HG03460 (cell line): ENCODE measurements around the gene ADAMTS2.
"Not testable (repeated sequence)": the region's sequence is repeated elsewhere in the genome, so short reads cannot be mapped to it uniquely, and the experiment has no call there.

Source experiments
- ATAC-seq: cut with Tn5 transposase; IDR thresholded peaks from one replicate; pipeline ENCODE4 v1.9.1; 2021; ENCODE audit not compliant: unreplicated experiment

ADAMTS2 gene

GRCh38 chr5:179297486-179298180 is 47.6 kb downstream of the ADAMTS2 start:
- ATAC-seq: no peak

- ATAC-seq: no peak
Measured at GRCh38 chr5:179297026-179297425, 48.2 kb downstream of the ADAMTS2 start.

GRCh38 chr5:179296150-179296821 is 49.0 kb downstream of the ADAMTS2 start:
- ATAC-seq: no peak

GRCh38 chr5:179295778-179296149 is 49.5 kb downstream of the ADAMTS2 start:
- ATAC-seq: no peak

GRCh38 chr5:179294891-179295777 is 50.1 kb downstream of the ADAMTS2 start:
- ATAC-seq: no peak

- ATAC-seq: no peak
Measured at GRCh38 chr5:179294131-179294780, 51.0 kb downstream of the ADAMTS2 start.

GRCh38 chr5:179292681-179293635 is 52.3 kb downstream of the ADAMTS2 start:
- ATAC-seq: no peak

GRCh38 chr5:179292202-179292601 is 53.1 kb downstream of the ADAMTS2 start:
- no peak for ATAC-seq

- ATAC-seq: no peak
Measured at GRCh38 chr5:179290681-179291540, 54.4 kb downstream of the ADAMTS2 start.

GRCh38 chr5:179289756-179290385 is 55.4 kb downstream of the ADAMTS2 start:
- ATAC-seq: no peak

- ATAC-seq: no peak
Measured at GRCh38 chr5:179288809-179289185, 56.5 kb downstream of the ADAMTS2 start.

GRCh38 chr5:179288101-179288808 is 57.0 kb downstream of the ADAMTS2 start:
- ATAC-seq: no peak

- no peak for ATAC-seq
Measured at GRCh38 chr5:179287631-179288030, 57.6 kb downstream of the ADAMTS2 start.

GRCh38 chr5:179287071-179287470 is 58.2 kb downstream of the ADAMTS2 start:
- no peak for ATAC-seq

- ATAC-seq: not testable (repeated sequence)
Measured at GRCh38 chr5:179285776-179286162, 59.5 kb downstream of the ADAMTS2 start.

- ATAC-seq: no peak
Measured at GRCh38 chr5:179284751-179285631, 60.3 kb downstream of the ADAMTS2 start.

GRCh38 chr5:179283908-179284307 is 61.4 kb downstream of the ADAMTS2 start:
- not testable (repeated sequence) for ATAC-seq
